Neural progenitor cell (in vitro differentiated cells): ENCODE measurements around the gene SDK2.

Experiments used
- EZH2 ChIP-seq: fragments of 200-600 bp; sonication (generic); IDR thresholded peaks from 2 replicates; pipeline ENCODE4 v1.6.1; 2017; ENCODE audit warnings: antibody characterized with exemption, mild to moderate bottlenecking, moderate library complexity
- TF ChIP-seq, protein P1 (sequence below): fragments of 200-600 bp; sonication (generic); IDR thresholded peaks from 2 replicates; pipeline ENCODE4 v1.5.1; 2017; ENCODE audit warnings: antibody characterized with exemption, mild to moderate bottlenecking

DNA sequence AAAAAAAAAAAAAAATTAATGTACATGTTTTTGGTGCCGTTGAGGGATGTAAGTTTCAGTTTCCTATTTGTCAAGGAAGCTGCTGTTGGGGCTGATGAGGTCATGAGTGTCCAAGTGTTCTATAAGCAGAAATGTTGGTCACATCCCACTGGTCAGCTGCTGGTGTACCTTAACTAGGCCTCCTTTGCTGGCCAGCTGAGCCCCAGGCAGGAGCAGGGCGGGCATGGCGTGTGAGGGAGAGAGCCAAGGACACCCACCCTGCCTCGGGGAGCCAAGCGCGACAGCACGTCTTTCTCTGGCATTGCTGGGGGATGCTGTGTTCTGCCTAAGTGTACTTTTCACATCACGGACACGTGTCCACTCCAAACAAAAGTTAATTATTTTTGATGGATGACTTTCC, 224.4 kb downstream of the SDK2 start:
- TF ChIP-seq, protein P1, sequence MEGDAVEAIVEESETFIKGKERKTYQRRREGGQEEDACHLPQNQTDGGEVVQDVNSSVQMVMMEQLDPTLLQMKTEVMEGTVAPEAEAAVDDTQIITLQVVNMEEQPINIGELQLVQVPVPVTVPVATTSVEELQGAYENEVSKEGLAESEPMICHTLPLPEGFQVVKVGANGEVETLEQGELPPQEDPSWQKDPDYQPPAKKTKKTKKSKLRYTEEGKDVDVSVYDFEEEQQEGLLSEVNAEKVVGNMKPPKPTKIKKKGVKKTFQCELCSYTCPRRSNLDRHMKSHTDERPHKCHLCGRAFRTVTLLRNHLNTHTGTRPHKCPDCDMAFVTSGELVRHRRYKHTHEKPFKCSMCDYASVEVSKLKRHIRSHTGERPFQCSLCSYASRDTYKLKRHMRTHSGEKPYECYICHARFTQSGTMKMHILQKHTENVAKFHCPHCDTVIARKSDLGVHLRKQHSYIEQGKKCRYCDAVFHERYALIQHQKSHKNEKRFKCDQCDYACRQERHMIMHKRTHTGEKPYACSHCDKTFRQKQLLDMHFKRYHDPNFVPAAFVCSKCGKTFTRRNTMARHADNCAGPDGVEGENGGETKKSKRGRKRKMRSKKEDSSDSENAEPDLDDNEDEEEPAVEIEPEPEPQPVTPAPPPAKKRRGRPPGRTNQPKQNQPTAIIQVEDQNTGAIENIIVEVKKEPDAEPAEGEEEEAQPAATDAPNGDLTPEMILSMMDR: no peak
- no peak for TF ChIP-seq EZH2
